HG03565 (cell line): ENCODE measurements around the gene NELFA.

Source experiments
- ATAC-seq: cut with Tn5 transposase; IDR thresholded peaks from one replicate; pipeline ENCODE4 v1.9.1; 2021; ENCODE audit warnings: mild to moderate bottlenecking, moderate library complexity; ENCODE audit not compliant: unreplicated experiment

The NELFA gene

DNA sequence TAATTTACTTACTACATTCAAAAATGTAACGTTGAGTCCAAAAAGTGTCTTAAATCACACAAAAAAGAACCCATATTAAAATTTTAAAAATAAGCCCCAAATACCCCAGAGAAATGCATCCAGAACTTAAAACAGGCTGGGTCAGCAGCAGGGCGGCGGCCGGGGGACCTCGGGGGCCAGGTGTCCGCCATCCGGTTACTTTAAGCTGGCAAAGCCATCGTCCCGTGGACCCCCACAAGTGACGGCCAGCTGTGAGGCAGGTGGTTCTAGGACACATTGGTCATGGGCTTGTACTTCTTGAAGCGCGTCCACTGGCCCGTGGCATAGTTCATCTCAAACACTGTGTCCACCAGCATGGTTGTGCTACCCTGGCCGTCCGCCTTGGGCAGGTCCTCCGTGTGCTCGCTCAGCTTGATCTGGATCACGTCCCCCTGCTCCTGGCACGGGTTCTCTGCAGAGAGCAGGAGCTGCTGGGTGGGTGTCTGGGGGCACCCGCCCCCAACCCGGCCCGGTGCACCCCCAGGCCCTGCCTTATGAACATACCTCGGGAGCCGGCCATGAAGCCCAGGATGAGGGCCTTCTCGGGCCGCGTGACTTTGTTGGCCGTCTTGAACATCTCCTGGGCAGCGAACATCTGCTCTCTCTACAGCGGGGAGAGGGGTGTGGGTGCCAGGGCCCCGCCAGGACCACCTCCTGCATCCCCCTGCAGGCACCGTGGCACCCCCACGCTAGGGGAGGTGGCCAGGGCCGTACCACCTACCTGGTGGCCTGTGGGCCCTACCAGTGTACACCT, 25.5 kb downstream of the NELFA start:
- no peak for ATAC-seq

DNA sequence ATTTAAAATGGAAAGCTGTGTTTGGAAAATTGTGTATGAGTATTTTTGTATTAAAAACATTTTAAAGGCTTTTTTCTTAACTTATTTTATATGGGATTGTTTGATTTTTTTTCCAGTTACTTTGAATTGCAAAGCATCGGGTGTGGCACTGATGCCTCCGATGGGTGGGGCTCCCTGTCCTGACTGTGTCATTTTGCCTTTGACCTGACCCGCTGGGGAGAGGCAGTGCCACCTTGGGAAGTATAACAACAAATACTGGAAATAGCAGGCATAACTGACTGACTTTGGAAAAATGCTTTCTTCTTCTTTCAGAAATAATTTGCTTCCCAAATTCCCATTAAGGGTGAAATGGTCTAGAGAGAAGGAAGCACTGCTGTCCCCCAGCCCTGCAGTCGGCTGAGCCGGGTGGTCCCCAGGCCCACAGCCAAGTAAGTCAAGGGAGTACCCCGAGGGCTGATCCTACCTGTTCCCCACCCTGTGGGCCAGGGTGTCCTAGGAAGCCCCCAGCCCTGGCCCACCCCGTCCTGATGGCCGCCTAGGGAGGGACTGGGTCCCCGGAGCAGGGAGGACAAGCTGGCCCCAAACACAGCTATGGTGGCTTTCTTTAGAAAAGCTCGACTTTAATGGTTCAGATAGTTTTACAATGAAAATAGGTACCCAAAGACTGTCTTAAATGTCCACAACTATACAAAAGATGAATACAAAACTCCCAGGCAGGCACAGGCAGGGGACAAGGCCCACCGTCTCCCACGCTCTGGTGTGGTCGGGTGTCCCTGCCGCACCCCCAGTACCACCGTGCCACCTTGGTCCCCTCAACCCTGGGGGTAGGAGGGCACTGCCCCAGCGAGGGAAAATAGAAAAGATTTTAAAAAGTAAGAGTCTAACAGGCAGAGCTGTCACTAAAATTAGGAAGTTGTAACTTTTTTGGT, 26.4 kb downstream of the NELFA start:
- ATAC-seq = no peak

GRCh38 chr4:1981251-1982058, 27.3 kb downstream of the NELFA start:
- no peak for ATAC-seq

DNA sequence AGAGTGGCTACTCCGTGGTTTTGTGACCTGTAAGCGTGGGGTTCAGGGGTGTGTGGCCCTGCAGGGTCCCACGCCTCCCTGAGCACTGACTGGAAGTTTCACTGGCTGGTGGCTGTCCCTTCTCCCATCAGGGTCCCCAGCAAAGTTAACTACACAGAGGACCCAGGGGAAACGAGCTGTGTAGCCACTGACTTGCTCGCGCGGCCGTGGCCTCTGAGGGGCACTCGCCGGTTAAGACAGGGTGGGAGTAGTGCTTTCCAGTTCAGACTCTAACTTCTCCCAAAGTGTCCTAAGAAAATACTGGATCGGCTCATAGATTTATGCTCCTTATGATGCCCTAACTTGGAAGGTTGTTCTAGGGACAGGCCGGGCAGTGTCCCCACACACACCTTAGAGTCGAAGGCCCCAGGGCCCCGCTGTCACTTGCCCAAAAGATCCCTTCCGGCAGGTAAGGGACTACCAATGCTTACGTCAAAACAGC, 28.2 kb downstream of the NELFA start:
- ATAC-seq = no peak

GRCh38 chr4:1979477-1980196, 29.1 kb downstream of the NELFA start:
- ATAC-seq = no peak

- ATAC-seq = no peak
Measured at GRCh38 chr4:1978741-1979476, 29.9 kb downstream of the NELFA start.

GRCh38 chr4:1978226-1978625, 30.5 kb downstream of the NELFA start:
- ATAC-seq = no peak

DNA sequence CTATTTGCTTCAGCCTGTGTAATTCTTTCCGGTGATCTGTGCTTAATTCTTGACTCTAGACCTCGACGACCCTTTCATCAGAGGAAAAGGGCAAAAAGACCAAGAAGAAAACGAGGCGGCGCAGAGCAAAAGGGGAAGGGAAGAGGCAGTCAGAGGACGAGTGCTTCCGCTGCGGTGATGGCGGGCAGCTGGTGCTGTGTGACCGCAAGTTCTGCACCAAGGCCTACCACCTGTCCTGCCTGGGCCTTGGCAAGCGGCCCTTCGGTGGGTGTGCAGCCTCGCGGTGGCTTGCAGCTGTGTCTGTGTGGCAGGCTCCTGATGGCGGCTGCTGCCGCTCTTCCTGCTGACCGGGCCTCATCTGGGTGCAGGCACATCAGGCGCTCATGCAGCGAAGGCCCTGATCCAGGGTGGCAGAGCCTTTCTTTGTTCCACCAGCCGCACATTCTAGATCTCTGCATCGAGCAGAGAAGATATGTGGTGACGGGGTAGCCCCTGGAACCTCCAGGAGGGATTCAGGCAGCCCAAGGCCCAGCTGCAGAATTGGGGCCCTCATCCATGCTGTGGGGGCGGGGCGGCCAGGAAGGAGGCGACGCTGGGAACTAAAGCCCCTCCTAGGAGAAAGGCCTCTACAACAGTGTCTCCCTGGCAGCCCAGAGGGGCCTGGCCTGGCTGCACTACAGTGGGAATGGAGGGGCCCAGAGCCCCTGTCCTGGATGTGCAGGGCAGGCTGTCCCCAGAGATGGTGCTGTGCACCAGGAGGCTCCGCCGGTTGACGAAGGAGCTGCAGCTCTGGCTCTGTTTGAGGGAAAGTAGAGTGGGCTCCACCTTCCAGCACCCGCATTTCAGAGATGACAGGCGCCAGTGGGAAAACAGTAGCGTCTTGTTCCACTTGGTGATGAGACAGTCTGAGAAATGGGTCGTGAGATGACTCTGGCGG, 32.1 kb downstream of the NELFA start:
- no peak for ATAC-seq

DNA sequence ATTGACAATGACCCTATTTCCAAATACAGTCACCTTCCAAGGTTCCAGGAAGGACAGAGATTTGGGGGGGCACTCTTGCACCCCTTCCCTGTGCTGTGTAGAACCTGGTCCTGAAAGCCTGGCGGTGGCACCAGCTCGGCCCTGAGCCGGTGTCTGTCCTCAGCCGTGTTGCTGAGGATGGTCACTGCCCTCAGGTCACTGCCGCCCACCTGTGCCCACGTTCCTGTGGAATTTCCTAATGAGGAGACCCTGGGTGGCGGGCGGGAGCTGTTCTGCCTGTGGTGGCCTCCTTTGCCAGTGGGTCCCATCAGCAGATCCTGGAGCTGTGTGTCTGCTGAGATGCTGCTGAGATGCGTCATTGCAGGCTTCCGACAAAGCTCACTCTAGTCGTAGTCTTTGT, 32.9 kb downstream of the NELFA start:
- ATAC-seq = no peak

- no peak for ATAC-seq
Measured at GRCh38 chr4:1975391-1975801, 33.4 kb downstream of the NELFA start.

DNA sequence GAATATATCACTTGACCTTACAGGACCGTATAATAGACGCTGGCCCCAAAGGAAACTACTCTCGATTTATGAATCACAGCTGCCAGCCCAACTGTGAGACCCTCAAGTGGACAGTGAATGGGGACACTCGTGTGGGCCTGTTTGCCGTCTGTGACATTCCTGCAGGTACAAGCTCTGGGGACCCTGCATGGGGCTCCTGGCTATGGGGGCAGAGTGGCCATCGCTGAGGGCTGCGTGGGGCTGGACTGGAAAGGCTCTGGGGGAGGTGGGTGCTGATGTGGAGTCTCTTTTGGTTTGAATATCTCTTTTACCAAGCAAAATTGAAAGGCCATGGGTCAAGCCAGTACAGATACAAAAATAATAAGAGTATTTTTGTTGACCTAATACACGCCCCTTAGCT, 33.9 kb downstream of the NELFA start:
- no peak for ATAC-seq

DNA sequence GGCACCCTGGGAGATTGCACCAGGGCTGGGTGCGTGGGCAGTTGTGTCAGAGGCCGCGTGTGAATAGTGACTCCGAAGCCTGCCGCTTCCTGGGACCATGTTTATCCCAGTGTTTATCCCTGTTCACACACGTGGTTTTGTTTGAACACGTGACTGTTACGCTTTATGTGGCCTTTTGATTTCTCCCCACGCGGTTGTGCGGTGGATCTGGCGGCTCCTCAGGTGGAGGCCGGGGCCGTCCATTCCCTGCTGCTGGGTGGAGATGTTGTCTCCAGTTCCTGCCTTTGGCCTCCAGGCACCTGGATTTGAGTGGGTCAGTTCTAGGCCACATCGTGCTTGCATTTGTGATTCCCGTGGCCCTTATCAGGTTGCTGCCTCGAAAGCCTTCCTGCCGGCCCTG, 35.1 kb downstream of the NELFA start:
- ATAC-seq = no peak

DNA sequence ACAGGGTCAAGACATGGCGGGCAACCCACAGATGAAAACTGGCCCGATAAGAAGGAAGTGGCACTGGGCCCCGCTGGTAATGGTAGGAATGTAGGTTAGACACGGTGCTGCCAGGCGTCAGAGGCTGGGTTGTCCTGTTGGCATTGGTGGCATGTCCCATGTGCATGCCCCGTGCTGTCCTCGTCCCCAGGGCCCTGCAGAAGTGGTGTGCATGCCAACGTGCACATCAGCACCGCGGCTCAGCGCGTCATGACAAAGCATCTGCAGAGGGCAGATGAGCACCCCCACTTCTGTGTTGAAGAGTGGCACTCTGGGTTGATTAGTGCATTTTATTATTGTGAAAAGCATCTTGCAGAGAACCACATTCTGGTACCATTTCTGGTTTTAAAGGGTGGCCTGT, 35.6 kb downstream of the NELFA start:
- no peak for ATAC-seq

DNA sequence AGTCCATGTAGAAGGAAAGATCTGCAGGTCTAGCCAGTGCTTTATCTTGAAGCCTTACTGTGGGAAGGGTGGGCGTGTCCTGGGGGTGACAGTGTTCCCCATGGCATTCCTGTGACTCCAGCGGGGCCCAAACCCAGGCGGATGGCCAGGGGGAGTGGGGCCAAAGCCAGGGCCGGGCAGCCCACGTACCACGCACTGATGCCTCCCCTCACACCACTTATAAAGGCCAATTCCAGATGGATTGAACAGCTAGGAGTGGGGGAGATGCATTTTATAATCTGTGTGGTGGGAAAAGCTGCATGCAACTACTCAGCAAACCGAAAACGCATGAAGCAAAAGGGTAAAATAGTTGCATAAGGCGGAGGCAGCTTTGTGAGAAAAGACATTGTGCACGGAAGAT, 36.4 kb downstream of the NELFA start:
- ATAC-seq = no peak

GRCh38 chr4:1971456-1972200, 37.1 kb downstream of the NELFA start:
- no peak for ATAC-seq

DNA sequence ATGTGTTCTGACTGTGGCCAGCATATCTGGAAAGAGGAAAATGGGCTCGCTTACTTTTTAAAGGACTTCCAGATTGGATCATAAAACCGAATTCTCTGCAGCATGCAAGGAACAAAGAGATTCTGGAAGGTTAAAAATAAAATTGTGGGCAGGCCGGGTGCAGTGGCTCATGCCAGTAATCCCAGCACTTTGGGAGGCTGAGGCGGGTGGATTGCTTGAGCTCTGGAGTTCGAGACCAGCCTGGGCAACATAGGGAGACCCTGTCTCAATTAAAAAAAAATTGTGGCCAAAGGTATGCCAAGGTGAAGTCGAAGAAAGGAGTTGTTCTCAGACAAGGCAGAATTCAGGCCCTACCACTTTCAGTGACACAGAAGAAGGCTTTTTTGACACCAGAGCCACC, 37.8 kb downstream of the NELFA start:
- ATAC-seq = no peak

DNA sequence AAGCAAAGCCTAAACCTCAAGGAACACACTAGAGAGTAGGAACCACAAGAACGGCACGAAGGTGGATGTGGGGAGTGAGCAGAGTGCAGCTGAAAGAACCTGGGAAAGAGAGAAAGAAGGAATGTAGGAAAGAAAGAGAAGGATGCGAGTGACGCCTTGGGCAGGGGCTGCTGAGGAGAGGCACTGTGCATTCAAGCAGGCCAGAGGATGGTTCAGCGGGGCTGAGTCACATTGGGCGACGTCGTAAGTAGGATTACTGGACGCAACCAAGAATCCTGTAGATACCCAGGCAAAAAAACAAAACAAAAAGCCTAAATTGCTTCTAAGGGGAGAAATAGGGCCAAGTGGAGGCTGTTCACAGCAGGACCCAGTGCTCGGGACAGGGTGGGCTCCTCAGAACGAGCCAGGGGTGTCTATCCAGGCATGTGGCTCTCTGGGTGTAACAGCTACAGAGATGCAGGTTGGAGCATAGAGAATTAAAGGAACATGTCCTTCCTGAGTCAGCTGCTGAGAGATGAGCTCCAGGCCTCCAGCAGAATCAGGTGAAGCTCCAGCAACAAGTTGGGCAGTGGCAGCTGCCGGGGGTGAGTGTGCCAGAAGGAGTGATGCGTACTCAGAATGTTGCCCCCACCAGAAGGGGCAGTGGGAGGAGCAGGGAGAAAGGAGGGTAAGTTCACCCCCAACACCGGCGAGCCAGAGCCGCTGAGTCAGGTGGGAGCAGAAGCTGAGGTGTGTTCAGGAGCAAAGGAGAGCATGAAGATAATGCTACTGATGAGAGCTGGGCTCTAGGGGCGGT, 38.6 kb downstream of the NELFA start:
- ATAC-seq = no peak
